Adrenal gland (tissue), 12 donors: ENCODE data around the gene NECTIN1. TPM values are rescaled to one million over a fixed set of nuclear protein-coding genes. Genes with fewer than 3 reads are reported as not detected.

Experiments
- DNase-seq, 7 donors: peaks; one replicate each; pipeline ENCODE4 v3.0.0-alpha.2; 2019 to 2020
- H3K27ac ChIP-seq, 5 donors: fragments of 200-600 bp; sonication (generic) in 4 of 5; 1 replicate in 3 of 5; 2 replicates in 2 of 5; pipeline versions ENCODE4 v1.5.1 to v1.8.0; 2016 to 2020; ENCODE audit warnings: mild to moderate bottlenecking in 1 of 5
- H3K27me3 ChIP-seq: fragments of 200-600 bp; 2 replicates; pipeline ENCODE4 v1.8.0; 2021
- H3K36me3 ChIP-seq, 2 donors: fragments of 200-600 bp; replicated peaks in 1 of 2; 1 replicate in 1 of 2; 2 replicates in 1 of 2; pipeline versions ENCODE4 v1.5.1 to v1.8.0; 2018 to 2022
- H3K4me1 ChIP-seq, 2 donors: fragments of 200-600 bp; replicated peaks in 1 of 2; 1 replicate in 1 of 2; 2 replicates in 1 of 2; pipeline versions ENCODE4 v1.5.1 to v1.8.0; 2018 to 2021
- H3K4me3 ChIP-seq, 4 donors: fragments of 200-600 bp; sonication (generic) in 3 of 4; one replicate each; pipeline ENCODE4 v1.5.1; 2016 to 2018
- H3K9me3 ChIP-seq, 3 donors: fragments of 200-600 bp; sonication (generic) in 1 of 3; replicated peaks in 1 of 3; 1 replicate in 2 of 3; 2 replicates in 1 of 3; pipeline versions ENCODE4 v1.5.1 to v1.8.0; 2016 to 2021
- CTCF ChIP-seq, 6 experiments: fragments of 450-650 bp in 4 of 6; fragments of 200-600 bp in 2 of 6; sonication (generic) in 1 of 6; IDR thresholded peaks; 1 replicate in 5 of 6; 2 replicates in 1 of 6; pipeline versions ENCODE4 v1.5.1 to v1.8.0; 2016 to 2021; ENCODE audit warnings: antibody characterized with exemption in 6 of 6, mild to moderate bottlenecking in 2 of 6, moderate library complexity in 1 of 6
- POLR2A ChIP-seq, 2 donors: fragments of 450-650 bp; IDR thresholded peaks; one replicate each; pipeline ENCODE4 v1.6.1; 2017; ENCODE audit warnings: antibody characterized with exemption in 2 of 2, mild to moderate bottlenecking in 2 of 2, moderate library complexity in 1 of 2
- WGBS, 4 donors: extraction: QIAGEN DNeasy Blood & Tissue Kit in 2 of 4; methylation state at CpG; one replicate each; pipeline versions ENCODE4 v1.1.5 to v1.1.7; 2013 to 2017; 5-methylcytosine and 5-hydroxymethylcytosine counted together
- intact Hi-C, 2 donors: fragments of 100-400 bp; cut with DNase I; formaldehyde crosslinking; loops; one replicate each; pipeline versions ENCODE4 v1.14.1 to v1.15.0; 2022 to 2023
- polyA plus RNA-seq, 3 donors: library from polyadenylated mRNA; stranded (reverse); fragments of 200-250 nt in 2 of 3; fragments of 350-450 nt in 1 of 3; fragmentation: Illumina TruSeq in 1 of 3; extraction: RNeasy Lipid Tissue Mini Kit (QIAGEN cat#74804) in 1 of 3; gene quantifications; one replicate each; pipeline ENCODE4 v1.2.3, GENCODE V29; 2013 to 2014
- small RNA-seq, 2 donors: library from RNA; depleted of rRNA; stranded (forward); fragments of <200 nt; gene quantifications; one replicate each; pipeline ENCODE3, GENCODE V24; 2016
- total RNA-seq, 9 donors: library from RNA; depleted of rRNA in 4 of 9; stranded (reverse); fragments of >200 nt in 4 of 9; fragments of 120-200 nt in 1 of 9; fragmentation: NEBNext Ultra II Directional in 1 of 9; extraction: Animal tissue kit (Norgen Biotek cat#: 25700) in 1 of 9; gene quantifications; one replicate each; pipeline versions ENCODE4 v1.1.0 to v1.2.4, GENCODE V29; 2013 to 2023
- donor health status: healthy with polysubstance abuse.
- donor health status: Bipolar disorder and iron deficiency.
- donor health status: DM: yes; HTN: yes; CAD: no.
- donor health status: DM: no; HTN: no; CAD: no.
- donor health status: DM: no; HTN: no; CAD: no.
- donor health status: DM: yes; HTN: yes; CAD: no.

NECTIN1 gene
- total and polyA plus RNA-seq, 12 donors: 1.6 to 19.6 (median 5.4) TPM

DNA sequence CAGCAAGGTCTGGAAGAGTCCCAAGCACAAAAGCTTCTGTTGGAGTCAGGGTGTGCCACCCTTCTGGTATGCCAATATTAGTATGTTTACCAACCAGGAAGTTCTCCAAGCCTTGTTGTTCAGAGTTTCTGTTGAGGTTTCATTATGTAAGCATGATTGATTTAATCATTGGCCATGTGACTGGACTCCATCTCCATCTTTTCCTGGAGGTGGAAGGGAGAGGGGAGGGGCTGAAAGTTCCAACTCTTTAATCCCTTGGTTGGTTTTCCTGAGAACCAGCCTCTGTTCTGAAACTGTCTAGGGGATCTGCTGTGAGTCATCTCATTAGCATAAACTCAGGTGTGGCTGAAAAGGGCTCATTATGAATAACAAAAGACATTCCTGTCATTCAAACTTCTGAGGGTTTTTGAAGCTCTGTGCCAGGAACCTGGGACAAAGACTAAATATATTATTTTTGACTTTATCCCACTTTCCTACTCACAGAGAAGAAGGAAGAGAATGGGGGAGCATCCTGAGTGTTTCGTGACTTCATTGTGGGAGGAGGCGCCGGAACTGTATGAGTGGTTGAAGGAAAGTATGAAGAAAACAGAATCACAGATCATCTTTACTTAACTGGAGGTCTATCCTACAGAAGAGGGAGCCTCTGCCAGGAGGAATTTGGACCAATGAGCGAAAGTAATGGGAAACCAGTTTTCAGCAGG, 138.2 kb downstream of the NECTIN1 start:
- H3K4me3 ChIP-seq: no peak overlapping the region
- DNase-seq: no peak
- no peaks in the 10 kb centered on the region for H3K27me3 ChIP-seq
- intact Hi-C loops: no loop called here
- H3K27ac ChIP-seq: no peak overlapping the region
- no peaks in the 10 kb centered on the region for H3K9me3 ChIP-seq
- TF ChIP-seq POLR2A (IDR thresholded peaks at IDR 0.05): no peak
- TF ChIP-seq CTCF (IDR thresholded peaks at IDR 0.05): no peak
- WGBS, 4 donors: 88 to 93% (median 90%) methylated on average over 4 of the region's 4 CpGs
- H3K36me3 ChIP-seq: no peaks in the 10 kb centered on the region
- H3K4me1 ChIP-seq: peaks cover 0 to 7% of the 10 kb centered on the region in 2 donors

DNA sequence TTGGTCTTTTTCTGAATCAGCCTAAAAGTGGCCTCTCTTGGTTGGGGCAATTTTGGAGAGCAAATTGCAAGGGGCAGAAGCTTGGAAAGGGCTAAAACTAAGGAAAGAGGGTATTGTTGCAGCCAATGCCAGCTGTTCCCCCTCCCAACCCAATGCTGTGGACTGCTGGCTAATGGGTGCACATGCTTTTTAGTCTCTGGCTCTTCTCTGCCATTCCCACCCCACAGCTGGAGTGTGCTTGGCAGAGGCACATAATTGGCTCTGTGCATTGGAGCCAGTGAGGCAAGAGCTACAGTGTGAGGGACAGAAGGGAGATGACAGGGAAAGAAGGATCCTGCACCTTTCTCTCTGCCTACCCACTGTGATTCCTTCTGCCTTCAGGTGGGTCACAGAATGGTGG, 140.0 kb downstream of the NECTIN1 start:
- peaks cover 13% of the 10 kb centered on the region in 2 donors for H3K4me1 ChIP-seq

More for the DNA sequence above, 140.0 kb downstream of the NECTIN1 start:
- TF ChIP-seq CTCF (IDR thresholded peaks at IDR 0.05) (no peak), POLR2A (IDR thresholded peaks at IDR 0.05) (no peak)
- no peaks in the 10 kb centered on the region for H3K9me3 ChIP-seq
- intact Hi-C loops: no loop called here
- H3K27ac ChIP-seq: no peak overlapping the region
- peaks cover 12% of the 10 kb centered on the region for H3K27me3 ChIP-seq
- no peak overlapping the region for H3K4me3 ChIP-seq
- DNase-seq: no peak
- no peaks in the 10 kb centered on the region for H3K36me3 ChIP-seq

Small RNA genes lying within 50 kb of the gene (small RNA-seq; reads per million reads assigned to genes)
- 0 to 0.12 reads per million in 2 donors for gene RNU6-1123P
